K562 (cell line): Measurements from ENCODE around the gene ERMP1. TPM values are rescaled to one million over a fixed set of nuclear protein-coding genes. Genes with fewer than 3 reads are reported as not detected.

Experiments used
- polyA plus RNA-seq, 8 experiments: library from polyadenylated mRNA; depleted of rRNA in 4 of 8; stranded (reverse) in 5 of 8; unstranded in 3 of 8; fragments of >200 nt; fragmentation: Nextera tagmentation in 2 of 8; fragmentation: Illumina TruSeq in 1 of 8; extraction: Ambion mirVana in 2 of 8; extraction: Trizol in 1 of 8; gene quantifications; 2 replicates each; pipeline versions ENCODE4 v1.2.1 to v1.2.3, GENCODE V29; 2011 to 2014; ENCODE audit warnings: inconsistent platforms in 1 of 8, missing spikeins in 1 of 8
- total RNA-seq, 7 experiments: library from RNA; depleted of rRNA in 6 of 7; stranded (reverse); fragments of >200 nt in 6 of 7; fragmentation: Illumina TruSeq in 2 of 7; extraction: Trizol in 2 of 7; gene quantifications; 2 replicates each; pipeline versions ENCODE4 v1.2.1 to v1.2.3, GENCODE V29; 2011 to 2021; ENCODE audit warnings: low replicate concordance in 1 of 7

The ERMP1 gene
- total and polyA plus RNA-seq, 9 of the 15 experiments (the other 6 are each of a cell fraction or from before 2014, with no cell fraction given), result 2.5 to 26.3 (median 12.6) TPM

Other genes starting within 250 kb of the ERMP1 start
- gene RIC1, start 204.0 kb downstream of the ERMP1 start, total RNA-seq (2014; rRNA removed), result 13.0 and 14.7 TPM in 2 replicates
- gene RIC1, start 204.0 kb downstream of the ERMP1 start, total RNA-seq (2014; rRNA removed; fragmentation: Illumina TruSeq; extraction: Trizol), result 16.6 and 18.8 TPM in 2 replicates
- gene RIC1, start 204.0 kb downstream of the ERMP1 start, total RNA-seq (2015; rRNA removed; fragmentation: Illumina TruSeq; extraction: Trizol), result 16.9 and 17.0 TPM in 2 replicates
- 14.0 and 16.9 TPM in 2 replicates for gene RIC1, start 204.0 kb downstream of the ERMP1 start, total RNA-seq (2021)
- gene RIC1, start 204.0 kb downstream of the ERMP1 start, polyA plus RNA-seq (2011; rRNA removed), result 25.8 TPM in 2 replicates
- gene RIC1, start 204.0 kb downstream of the ERMP1 start, polyA plus RNA-seq (2014; fragmentation: Illumina TruSeq; extraction: Trizol), result 13.5 and 15.0 TPM in 2 replicates
- 1 to 10 TPM; 3.2 to 4.2 TPM for gene RIC1, start 204.0 kb downstream of the ERMP1 start, polyA plus RNA-seq (2014; fragmentation: Nextera tagmentation; extraction: Ambion mirVana)
- 10.9 and 14.1 TPM in 2 replicates for gene RIC1, start 204.0 kb downstream of the ERMP1 start, polyA plus RNA-seq (2014; rRNA removed)
- not detected in 2 replicates for gene MLANA, start 57.8 kb upstream of the ERMP1 start, total RNA-seq (2014; rRNA removed)
- gene MLANA, start 57.8 kb upstream of the ERMP1 start, total RNA-seq (2014; rRNA removed; fragmentation: Illumina TruSeq; extraction: Trizol), result not detected in 2 replicates
- gene MLANA, start 57.8 kb upstream of the ERMP1 start, total RNA-seq (2015; rRNA removed; fragmentation: Illumina TruSeq; extraction: Trizol), result not detected in 2 replicates
- gene MLANA, start 57.8 kb upstream of the ERMP1 start, total RNA-seq (2021), result not detected in 2 replicates
- not detected in 2 replicates for gene MLANA, start 57.8 kb upstream of the ERMP1 start, polyA plus RNA-seq (2011; rRNA removed)
- not detected in 2 replicates for gene MLANA, start 57.8 kb upstream of the ERMP1 start, polyA plus RNA-seq (2014; fragmentation: Illumina TruSeq; extraction: Trizol)
- not detected for gene MLANA, start 57.8 kb upstream of the ERMP1 start, polyA plus RNA-seq (2014; fragmentation: Nextera tagmentation; extraction: Ambion mirVana)
- not detected in 2 replicates for gene MLANA, start 57.8 kb upstream of the ERMP1 start, polyA plus RNA-seq (2014; rRNA removed)
- gene RANBP6, start 182.5 kb upstream of the ERMP1 start, total RNA-seq (2014; rRNA removed), result 9.0 and 11.0 TPM in 2 replicates
- 19.9 and 20.3 TPM in 2 replicates for gene RANBP6, start 182.5 kb upstream of the ERMP1 start, total RNA-seq (2014; rRNA removed; fragmentation: Illumina TruSeq; extraction: Trizol)
- gene RANBP6, start 182.5 kb upstream of the ERMP1 start, total RNA-seq (2015; rRNA removed; fragmentation: Illumina TruSeq; extraction: Trizol), result 16.4 and 16.7 TPM in 2 replicates
- 11.5 and 11.7 TPM in 2 replicates for gene RANBP6, start 182.5 kb upstream of the ERMP1 start, total RNA-seq (2021)
- 15.2 and 18.3 TPM in 2 replicates for gene RANBP6, start 182.5 kb upstream of the ERMP1 start, polyA plus RNA-seq (2011; rRNA removed)
- gene RANBP6, start 182.5 kb upstream of the ERMP1 start, polyA plus RNA-seq (2014; fragmentation: Illumina TruSeq; extraction: Trizol), result 10.4 and 11.2 TPM in 2 replicates
- gene RANBP6, start 182.5 kb upstream of the ERMP1 start, polyA plus RNA-seq (2014; fragmentation: Nextera tagmentation; extraction: Ambion mirVana), result 10 to 100 TPM; 10.7 to 15.9 TPM
- 10.4 and 10.7 TPM in 2 replicates for gene RANBP6, start 182.5 kb upstream of the ERMP1 start, polyA plus RNA-seq (2014; rRNA removed)